ENCODE results near the gene IL20RB.
"Not testable (repeated sequence)": the region's sequence is repeated elsewhere in the genome, so short reads cannot be mapped to it uniquely, and the experiment has no call there.

Gene IL20RB

GRCh38 chr3:136984837-136985236, 27.1 kb downstream of the IL20RB start:
- Histone ChIP-seq H3K36me3 (no peaks in the 10 kb centered on the region), H3K27me3 (no peaks in the 10 kb centered on the region), H3K4me3 (ENCODE audit: low read depth, low read length) (no peak overlapping the region), H3K4me1 (peaks cover 19% of the 10 kb centered on the region), H3K9me3 (no peaks in the 10 kb centered on the region)
- no peak for TF ChIP-seq CTCF (IDR thresholded peaks at IDR 0.05; ENCODE audit: low read depth, low read length)
- peak; percentile 58 for DNase-seq

DNA sequence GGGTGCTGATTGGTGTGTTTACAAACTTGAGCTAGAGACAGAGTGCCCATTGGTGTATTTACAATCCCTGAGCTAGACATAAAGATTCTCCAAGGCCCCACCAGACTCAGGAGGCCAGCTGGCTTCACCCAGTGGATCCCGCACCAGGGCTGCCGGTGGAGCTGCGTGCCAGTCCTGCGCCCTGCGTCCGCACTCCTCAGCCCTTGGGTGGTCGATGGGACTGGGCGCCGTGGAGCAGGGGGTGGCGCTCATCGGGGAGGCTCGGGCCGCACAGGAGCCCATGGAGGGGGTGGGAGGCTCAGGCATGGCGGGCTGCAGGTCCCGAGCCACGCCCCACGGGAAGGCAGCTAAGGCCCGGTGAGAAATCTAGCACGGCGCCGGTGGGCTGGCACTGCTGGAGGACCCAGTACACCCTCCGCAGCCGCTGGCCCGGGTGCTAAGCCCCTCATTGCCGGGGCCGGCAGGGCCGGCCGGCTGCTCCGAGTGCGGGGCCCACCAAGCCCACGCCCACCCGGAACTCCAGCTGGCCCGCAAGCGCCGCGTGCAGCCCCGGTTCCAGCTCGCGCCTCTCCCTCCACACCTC, 29.7 kb downstream of the IL20RB start:
- not testable (repeated sequence) for H3K9me3 ChIP-seq; H3K36me3 ChIP-seq; H3K27me3 ChIP-seq; DNase-seq; H3K4me3 ChIP-seq (ENCODE audit: low read depth, low read length); H3K4me1 ChIP-seq

DNA sequence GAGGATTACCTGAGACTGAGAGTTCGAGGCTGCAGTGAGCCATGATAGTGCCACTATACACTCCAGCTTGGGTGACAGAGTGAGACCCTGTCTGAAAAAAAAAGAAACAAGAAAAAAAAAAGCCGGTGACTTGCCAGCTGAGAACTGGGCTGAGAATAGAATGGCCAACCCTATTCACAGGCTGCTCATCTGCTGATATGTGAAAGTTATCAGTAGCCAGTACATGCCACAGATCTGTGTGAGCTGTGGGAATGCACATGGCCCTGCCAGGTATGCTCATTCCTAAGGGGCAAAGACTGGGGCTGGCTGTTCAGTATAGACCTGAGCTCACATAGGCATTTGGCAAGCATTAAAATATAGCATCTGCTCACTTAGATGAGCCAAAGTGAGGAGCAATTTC, 30.9 kb downstream of the IL20RB start:
- H3K4me1 ChIP-seq, result peaks cover 5% of the 10 kb centered on the region; the same call in 1 of the 2 replicates
- H3K9me3 ChIP-seq, result no peaks in the 10 kb centered on the region
- no peak overlapping the region for H3K4me3 ChIP-seq (ENCODE audit: low read depth, low read length)
- no peaks in the 10 kb centered on the region for H3K27me3 ChIP-seq
- H3K36me3 ChIP-seq, result no peaks in the 10 kb centered on the region
- TF ChIP-seq CTCF (IDR thresholded peaks at IDR 0.05; ENCODE audit: low read depth, low read length), result no peak
- DNase-seq, result no peak

DNA sequence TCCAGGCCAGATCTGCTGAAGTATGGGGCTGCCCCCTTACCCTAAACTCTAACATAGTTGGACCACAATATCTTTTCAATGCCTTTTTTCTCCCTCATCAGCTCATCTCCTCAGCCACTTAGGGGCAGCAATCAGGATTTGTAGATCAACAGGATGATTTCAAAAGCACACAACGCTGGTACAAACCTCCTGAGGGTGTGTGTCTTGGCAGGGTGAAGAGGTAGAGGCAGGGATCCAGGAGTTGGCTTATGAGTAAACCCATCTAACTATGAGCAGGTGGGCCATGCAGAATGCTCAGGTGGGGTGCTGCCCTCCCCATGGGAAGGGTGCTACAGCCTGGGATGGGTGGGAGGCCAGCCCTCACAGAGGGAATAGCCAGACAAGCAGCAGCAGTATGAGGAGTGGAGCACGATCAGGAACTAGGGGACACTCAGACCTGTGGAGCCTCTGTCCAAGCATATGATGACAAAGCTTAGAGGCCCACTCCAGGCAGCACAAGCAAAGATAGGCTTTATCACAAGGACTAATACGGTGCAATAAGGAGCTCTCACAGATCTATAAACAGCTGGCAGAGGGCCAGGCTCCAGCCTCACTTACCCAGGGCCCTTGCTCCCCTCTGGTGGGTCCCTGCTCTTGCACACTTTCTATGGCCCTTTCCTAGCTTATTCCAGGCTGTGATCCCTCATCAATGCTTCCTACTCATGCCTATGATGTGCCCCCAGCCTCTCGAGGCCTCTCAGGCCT, 32.2 kb downstream of the IL20RB start:
- Histone ChIP-seq H3K4me3 (ENCODE audit: low read depth, low read length) (no peak overlapping the region), H3K36me3 (no peaks in the 10 kb centered on the region), H3K27me3 (no peaks in the 10 kb centered on the region), H3K4me1 (no peaks in the 10 kb centered on the region), H3K9me3 (no peaks in the 10 kb centered on the region)
- TF ChIP-seq CTCF (IDR thresholded peaks at IDR 0.05; ENCODE audit: low read depth, low read length), result no peak
- DNase-seq, result no peak

DNA sequence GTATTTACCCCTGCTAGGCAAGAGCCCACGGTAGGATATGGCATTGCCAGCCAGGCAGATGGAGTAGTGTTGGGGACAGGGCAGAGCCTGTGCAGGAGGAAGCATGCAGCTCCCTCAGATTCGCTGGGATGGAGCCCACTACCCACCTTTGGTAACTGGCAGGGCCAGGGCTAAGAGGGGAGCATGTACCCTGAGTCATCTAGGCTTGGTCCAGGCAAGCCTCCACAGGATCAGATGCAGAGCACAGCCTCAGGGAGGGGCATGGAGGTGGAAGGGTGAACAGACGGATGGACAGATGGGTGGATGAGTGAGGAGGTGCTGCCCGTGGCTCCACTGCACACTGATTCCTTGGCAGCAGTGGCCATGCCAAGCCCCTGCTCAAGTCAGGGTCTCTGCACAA, 33.0 kb downstream of the IL20RB start:
- H3K4me1 ChIP-seq, result no peaks in the 10 kb centered on the region
- no peak overlapping the region for H3K4me3 ChIP-seq (ENCODE audit: low read depth, low read length)
- H3K27me3 ChIP-seq, result no peaks in the 10 kb centered on the region
- no peak for DNase-seq
- no peaks in the 10 kb centered on the region for H3K9me3 ChIP-seq
- no peak for TF ChIP-seq CTCF (IDR thresholded peaks at IDR 0.05; ENCODE audit: low read depth, low read length)
- no peaks in the 10 kb centered on the region for H3K36me3 ChIP-seq

DNA sequence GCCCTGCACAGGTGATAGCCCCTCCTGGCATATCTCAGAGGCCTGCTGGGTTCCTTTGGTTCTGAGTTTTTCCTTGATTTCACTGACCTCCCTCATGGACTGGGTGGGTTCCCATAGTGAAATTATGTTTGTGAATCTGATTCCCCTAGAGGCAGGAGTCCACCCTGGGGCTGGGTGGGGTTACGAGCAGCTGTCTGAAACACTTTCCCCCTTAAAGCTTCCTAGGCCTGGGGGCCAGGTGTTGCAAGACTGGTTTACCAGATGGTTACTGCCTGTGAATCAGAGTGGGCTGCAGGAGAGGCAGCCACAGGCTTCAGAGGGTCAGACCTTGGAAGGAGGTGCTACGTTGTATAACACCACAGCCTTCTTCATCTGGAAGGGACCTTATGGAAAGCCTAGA, 34.3 kb downstream of the IL20RB start:
- DNase-seq, result no peak
- no peak for TF ChIP-seq CTCF (IDR thresholded peaks at IDR 0.05; ENCODE audit: low read depth, low read length)
- H3K9me3 ChIP-seq, result no peaks in the 10 kb centered on the region
- H3K4me3 ChIP-seq (ENCODE audit: low read depth, low read length), result no peak overlapping the region
- no peaks in the 10 kb centered on the region for H3K27me3 ChIP-seq
- H3K36me3 ChIP-seq, result no peaks in the 10 kb centered on the region
- H3K4me1 ChIP-seq, result no peaks in the 10 kb centered on the region
